Left lung (tissue), 10 donors: ENCODE data around the gene SPDYE2. TPM values are rescaled to one million over a fixed set of nuclear protein-coding genes. Genes with fewer than 3 reads are reported as not detected.
"Not testable (repeated sequence)": the region's sequence is repeated elsewhere in the genome, so short reads cannot be mapped to it uniquely, and the experiment has no call there.

Source experiments
- ATAC-seq: fragments of 200-7000 bp; cut with Tn5 transposase; one replicate; pipeline ENCODE4 v1.9.1; 2020; ENCODE audit warnings: moderate library complexity
- DNase-seq, 4 donors: peaks; one replicate each; pipeline ENCODE4 v3.0.0-alpha.2; 2013 to 2020
- H3K27ac ChIP-seq, 2 donors: fragments of 200-600 bp; sonication (generic) in 1 of 2; one replicate each; pipeline versions ENCODE4 v1.5.0 to v1.8.0; 2020 to 2021
- H3K27me3 ChIP-seq, 2 donors: fragments of 200-600 bp; sonication (generic) in 1 of 2; one replicate each; pipeline versions ENCODE4 v1.5.0 to v1.8.0; 2020 to 2021
- H3K36me3 ChIP-seq, 2 donors: fragments of 200-600 bp; sonication (generic) in 1 of 2; one replicate each; pipeline versions ENCODE4 v1.5.0 to v1.8.0; 2020 to 2021
- H3K4me1 ChIP-seq, 2 donors: fragments of 200-600 bp; one replicate each; pipeline ENCODE4 v1.8.0; 2021
- H3K4me3 ChIP-seq, 2 donors: fragments of 200-600 bp; sonication (generic) in 1 of 2; one replicate each; pipeline versions ENCODE4 v1.5.0 to v1.8.0; 2020 to 2021; ENCODE audit warnings: mild to moderate bottlenecking in 1 of 2
- H3K9me3 ChIP-seq, 2 donors: fragments of 200-600 bp; sonication (generic) in 1 of 2; one replicate each; pipeline versions ENCODE4 v1.5.0 to v1.8.0; 2020 to 2021
- intact Hi-C, 2 donors: fragments of 100-400 bp; cut with DNase I; formaldehyde crosslinking; loops; one replicate each; pipeline versions ENCODE4 v1.11.2 to v1.14.2; 2022
- polyA plus RNA-seq, 6 donors: library from polyadenylated mRNA; unstranded; fragments of 120-200 nt; gene quantifications; one replicate each; pipeline ENCODE4 v1.2.1, GENCODE V29; 2013; ENCODE audit not compliant: insufficient read length in 6 of 6
- total RNA-seq, 2 donors: library from RNA; stranded (reverse); fragmentation: NEBNext Ultra II Directional; extraction: Animal tissue kit (Norgen Biotek cat#: 25700); gene quantifications; one replicate each; pipeline ENCODE4 v1.2.1, GENCODE V29; 2021
- donor health status: DM: no; HTN: yes; CAD: no.
- donor health status: DM: no; HTN: no; CAD: no.

The SPDYE2 gene
- total and polyA plus RNA-seq, 8 donors: 6.2 to 15.0 (median 10.4) TPM; not detected in 2

DNA sequence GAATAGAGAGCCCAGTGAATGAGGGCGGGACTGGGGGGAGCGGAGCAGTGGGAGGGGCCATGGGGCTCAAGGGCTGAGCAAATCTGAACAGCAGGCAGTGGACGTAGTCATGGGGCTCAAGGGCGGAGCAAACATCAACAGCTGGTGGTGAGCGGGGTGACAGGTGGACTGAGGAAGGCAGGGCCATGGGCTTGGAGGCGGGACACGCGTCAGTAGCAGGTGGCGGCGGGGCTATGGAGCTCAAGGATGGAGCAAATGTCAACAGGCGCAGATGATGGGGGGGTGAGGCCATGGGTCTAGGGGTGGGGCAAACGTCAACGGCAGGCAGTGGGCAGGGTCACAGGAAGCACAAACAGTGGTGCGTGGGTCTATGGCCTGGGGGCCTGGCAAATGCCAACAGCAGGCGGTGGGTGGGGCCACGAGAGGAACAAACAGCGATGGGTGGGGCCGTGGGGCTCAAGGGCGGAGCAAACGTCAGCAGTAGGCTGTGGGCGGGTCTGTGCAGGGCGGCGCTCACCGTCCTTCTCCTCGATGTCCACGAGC lies 41.5 kb downstream of the SPDYE2 start:
- ATAC-seq: peak; percentile 86
- H3K9me3 ChIP-seq, H3K36me3 ChIP-seq, intact Hi-C loops, H3K27ac ChIP-seq, H3K4me1 ChIP-seq, H3K27me3 ChIP-seq, H3K4me3 ChIP-seq: not testable (repeated sequence)
- peak in 2 of 4 donors; percentile 85 to 86 for DNase-seq

DNA sequence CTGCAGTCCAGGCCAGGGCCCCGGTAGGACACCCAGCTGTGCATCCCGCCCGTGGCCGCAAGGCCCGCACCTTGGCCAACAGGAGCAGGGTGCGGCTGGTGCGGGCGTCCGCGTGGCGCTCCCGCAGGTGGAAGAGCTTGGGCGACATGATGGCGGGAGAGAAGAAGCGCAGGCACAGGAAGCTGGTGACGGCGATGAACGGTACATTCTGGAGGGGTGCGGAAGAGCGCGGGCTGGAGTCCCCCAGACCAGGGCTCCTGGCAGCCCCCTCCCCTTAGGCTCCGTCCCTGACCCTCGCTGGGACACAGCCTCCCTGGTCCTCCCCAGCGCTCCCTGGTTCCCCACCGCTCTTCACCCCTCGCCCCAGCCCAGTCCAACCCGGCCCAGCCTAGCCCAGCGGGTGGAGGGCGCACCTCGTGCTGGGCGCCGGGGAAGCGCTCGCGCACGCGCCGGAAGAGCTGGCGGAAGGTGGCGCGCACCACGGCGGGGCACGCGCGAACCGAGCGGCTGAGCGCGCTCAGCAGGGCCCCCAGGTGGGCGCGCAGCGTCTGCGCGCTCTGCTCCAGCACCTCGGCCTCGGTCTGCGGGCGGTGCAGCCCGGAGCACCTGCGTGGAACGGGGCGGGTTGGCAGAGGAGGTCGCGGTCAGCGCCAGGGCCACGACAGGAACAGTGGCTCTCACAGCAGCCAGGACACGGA lies 42.8 kb downstream of the SPDYE2 start:
- DNase-seq, H3K36me3 ChIP-seq, intact Hi-C loops, H3K4me3 ChIP-seq, H3K27ac ChIP-seq, H3K9me3 ChIP-seq, H3K4me1 ChIP-seq, H3K27me3 ChIP-seq: not testable (repeated sequence)
- peak; percentile 37 for ATAC-seq

DNA sequence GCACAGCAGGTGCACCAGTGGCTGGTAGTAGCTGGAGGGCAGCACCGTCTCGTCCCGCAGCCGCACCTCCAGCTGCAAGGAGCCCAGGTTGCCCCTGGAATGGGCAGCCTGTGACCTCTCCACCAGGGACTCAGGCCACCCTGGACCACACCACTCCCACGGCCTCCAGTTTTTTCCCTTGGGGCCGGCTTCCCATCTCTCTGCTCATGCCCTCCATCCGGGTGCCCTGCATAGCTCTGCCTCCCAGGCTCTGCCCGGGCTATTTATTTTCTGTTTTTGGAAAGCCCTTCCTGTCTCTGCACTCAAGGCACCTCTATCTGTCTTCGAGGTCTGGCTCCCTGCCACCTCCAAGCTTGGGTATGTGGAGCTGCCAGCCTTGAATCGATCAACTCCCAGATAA lies 45.0 kb downstream of the SPDYE2 start:
- H3K9me3 ChIP-seq, H3K4me3 ChIP-seq, H3K4me1 ChIP-seq, ATAC-seq, intact Hi-C loops, H3K27me3 ChIP-seq, H3K27ac ChIP-seq, H3K36me3 ChIP-seq: not testable (repeated sequence)
- DNase-seq: peak in 2 of 4 donors; percentile 20 to 36

DNA sequence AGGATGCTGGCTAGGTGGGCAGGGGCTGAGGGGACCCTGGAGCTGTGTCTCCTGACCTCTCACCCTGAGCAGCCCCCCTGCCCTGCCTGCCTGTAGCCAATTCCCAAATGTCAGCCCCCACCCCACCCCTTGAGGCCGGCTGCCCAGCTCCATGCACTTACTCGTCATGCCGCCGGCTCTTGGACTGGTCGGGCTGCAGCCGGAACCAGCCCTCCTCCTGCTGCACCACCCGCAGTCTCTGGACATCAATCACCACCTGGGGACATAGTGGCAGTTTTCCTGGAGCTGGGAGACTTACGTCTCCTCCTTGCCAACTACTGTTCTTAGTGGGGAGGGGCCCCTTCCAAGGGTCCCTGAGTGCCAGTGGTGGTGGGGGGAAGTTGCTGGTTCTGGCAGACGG lies 48.7 kb downstream of the SPDYE2 start:
- H3K27me3 ChIP-seq, H3K27ac ChIP-seq, H3K4me1 ChIP-seq, ATAC-seq, DNase-seq, H3K36me3 ChIP-seq, H3K4me3 ChIP-seq, H3K9me3 ChIP-seq, intact Hi-C loops: not testable (repeated sequence)

DNA sequence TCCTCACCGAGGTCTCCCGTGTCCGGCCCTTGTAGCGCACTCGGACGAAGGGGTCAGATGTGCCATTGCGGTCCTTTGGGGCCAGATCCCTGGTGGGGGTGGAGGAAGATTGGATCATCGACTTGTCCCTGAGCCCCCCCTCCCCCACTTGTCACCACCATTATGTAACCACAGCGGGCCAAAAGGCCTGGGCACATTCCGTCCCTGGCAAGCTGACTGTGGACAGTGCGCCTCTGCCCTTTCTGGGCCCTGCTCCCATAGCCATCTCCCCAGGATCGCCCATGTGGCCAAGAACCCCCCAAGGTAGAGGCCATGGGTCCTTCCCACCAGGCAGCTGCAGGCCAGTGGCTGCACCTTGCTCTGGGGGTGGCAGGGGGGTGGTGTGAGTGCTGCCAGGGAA lies 51.3 kb downstream of the SPDYE2 start:
- H3K36me3 ChIP-seq, ATAC-seq, intact Hi-C loops, H3K9me3 ChIP-seq, H3K4me3 ChIP-seq, H3K4me1 ChIP-seq, DNase-seq, H3K27me3 ChIP-seq, H3K27ac ChIP-seq: not testable (repeated sequence)

DNA sequence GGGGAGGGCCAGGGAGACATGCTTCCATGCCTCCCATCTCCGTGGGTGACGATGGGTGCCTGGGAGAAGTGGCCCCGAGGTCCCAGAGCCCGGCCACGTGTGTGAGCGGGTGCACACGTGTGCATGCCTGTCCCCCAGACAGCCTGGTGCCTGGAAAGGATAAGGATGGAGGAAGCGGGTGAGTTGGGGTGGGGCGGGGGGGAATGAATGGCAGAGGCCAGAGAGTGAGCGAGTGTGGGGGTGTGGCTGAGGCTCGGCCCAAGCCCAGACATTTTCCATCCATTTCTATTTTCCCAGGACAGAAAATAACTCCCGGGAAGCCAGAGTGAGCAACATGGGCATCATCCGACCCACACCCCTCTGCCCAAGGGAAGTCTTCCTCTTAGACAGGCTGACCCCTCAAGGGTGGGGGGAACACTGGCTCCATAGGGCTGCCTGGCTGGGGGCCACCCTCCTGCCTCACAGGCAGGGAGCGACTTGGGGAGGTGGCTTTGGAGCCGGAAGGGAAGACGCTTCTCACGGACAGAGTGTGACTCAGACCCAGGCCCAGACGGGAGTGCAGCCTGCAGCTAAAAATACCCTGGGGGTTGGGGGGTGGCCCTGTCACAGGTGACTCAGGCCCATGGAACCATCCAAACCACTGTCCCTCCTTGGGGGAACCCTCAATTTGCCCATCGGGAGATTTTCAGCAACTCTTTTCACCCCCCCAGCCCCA lies 53.6 kb downstream of the SPDYE2 start:
- H3K9me3 ChIP-seq, H3K4me3 ChIP-seq, H3K36me3 ChIP-seq, DNase-seq, H3K27me3 ChIP-seq, intact Hi-C loops, H3K27ac ChIP-seq, H3K4me1 ChIP-seq: not testable (repeated sequence)
- peak; percentile 30 for ATAC-seq

GRCh38 chr7:102606848-102607247 lies 55.8 kb downstream of the SPDYE2 start:
- DNase-seq, H3K9me3 ChIP-seq, ATAC-seq, H3K27me3 ChIP-seq, H3K4me1 ChIP-seq, H3K27ac ChIP-seq, H3K4me3 ChIP-seq, intact Hi-C loops, H3K36me3 ChIP-seq: not testable (repeated sequence)

DNA sequence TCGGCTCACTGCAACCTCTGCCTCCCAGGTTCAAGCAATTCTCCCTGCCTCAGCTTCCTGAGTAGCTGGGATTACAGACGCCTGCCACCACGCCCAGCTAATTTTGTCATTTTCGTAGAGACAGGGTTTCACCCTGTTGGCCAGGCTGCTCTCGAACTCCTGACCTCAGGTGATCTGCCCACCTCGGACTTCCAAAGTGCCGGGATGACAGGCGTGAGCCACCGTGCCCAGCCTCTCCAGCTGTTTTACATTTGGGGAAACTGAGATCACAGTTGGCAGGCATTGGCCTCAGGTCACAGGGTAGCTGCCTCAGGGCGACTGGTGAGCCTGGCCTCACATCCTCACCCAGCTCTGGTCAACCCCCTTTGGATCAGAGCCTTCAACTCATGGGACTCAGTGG lies 58.7 kb downstream of the SPDYE2 start:
- H3K27ac ChIP-seq, H3K9me3 ChIP-seq, ATAC-seq, DNase-seq, H3K4me3 ChIP-seq, intact Hi-C loops, H3K27me3 ChIP-seq, H3K4me1 ChIP-seq, H3K36me3 ChIP-seq: not testable (repeated sequence)

- H3K9me3 ChIP-seq, H3K27ac ChIP-seq, H3K4me1 ChIP-seq, H3K36me3 ChIP-seq, H3K4me3 ChIP-seq, ATAC-seq, intact Hi-C loops, H3K27me3 ChIP-seq: not testable (repeated sequence)
- peak in 2 of 4 donors; percentile 28 to 44 for DNase-seq
Measured at GRCh38 chr7:102610441-102610840, 59.4 kb downstream of the SPDYE2 start.

DNA sequence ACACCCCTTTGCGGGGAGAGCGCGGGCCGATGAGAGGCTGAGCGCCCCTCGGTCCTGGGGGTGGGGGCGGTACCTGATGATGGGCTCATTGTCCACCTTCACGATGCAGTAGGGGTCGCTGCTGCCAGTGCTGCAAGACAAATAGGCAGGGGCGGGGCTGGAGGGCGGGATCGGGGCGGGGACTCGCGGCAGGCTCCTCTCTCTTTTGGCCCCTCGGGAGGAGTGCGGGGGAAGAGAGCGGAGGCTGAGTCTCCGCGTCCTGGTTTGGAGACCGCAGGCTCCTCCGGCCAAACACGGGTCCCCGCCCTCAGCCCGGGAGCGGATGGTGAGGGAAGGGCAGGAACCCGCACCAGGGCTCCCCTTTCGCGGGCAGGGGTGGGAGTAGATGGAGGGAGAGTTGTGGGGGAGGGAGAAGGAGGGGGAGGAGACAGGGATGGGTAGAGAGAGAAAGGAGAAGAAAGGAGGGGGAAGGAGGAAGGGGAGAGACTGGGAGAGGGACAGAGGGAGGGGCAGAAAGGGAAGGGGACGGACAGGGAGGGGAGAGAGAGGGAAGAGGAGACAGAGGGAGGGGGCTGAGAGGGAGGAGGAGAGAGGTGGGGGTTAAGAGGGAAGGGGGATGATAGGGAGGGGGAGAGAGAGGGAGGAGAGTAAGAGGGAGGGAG lies 60.1 kb downstream of the SPDYE2 start:
- H3K4me3 ChIP-seq, H3K27me3 ChIP-seq, intact Hi-C loops, H3K27ac ChIP-seq, H3K9me3 ChIP-seq, H3K36me3 ChIP-seq, DNase-seq, H3K4me1 ChIP-seq: not testable (repeated sequence)
- peak; percentile 55 for ATAC-seq

DNA sequence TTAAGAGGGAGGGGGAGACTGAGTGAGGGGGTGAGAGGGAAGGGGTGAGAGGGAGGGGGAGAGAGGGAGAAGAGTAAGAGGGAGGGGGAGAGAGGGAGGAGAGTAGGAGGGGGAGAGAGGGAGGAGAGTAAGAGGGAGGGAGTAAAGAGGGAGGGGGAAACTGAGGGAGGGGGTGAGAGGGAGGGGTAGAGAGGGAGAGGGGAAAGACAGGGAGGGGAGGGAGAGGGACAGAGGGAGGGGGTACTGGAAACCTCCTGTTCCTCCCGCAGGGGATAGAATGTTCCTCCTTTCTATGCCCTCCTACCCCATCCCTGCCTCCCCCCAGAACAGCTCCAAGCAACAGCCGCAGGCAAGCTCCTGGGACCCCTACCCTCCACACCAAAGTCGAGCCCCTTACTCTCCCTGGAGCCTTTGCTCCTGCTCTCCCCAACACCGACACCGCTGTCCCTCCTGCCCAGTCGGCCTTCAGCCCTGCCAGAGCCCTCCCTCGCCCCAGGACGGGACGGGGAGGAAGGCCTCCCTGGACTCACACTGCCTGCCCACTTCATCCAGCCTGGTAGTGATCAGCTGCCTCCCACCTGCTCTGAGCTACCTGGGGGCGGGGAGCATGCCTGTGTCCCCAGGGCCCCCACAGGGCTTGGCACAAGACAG lies 60.8 kb downstream of the SPDYE2 start:
- H3K9me3 ChIP-seq, H3K27me3 ChIP-seq, H3K4me1 ChIP-seq, ATAC-seq, intact Hi-C loops, H3K36me3 ChIP-seq: not testable (repeated sequence)
- DNase-seq: peak in 3 of 4 donors; percentile 25 to 86 (median 36)
- H3K4me3 ChIP-seq: peak overlapping the region in 1 of 2 donors; percentile 23
- H3K27ac ChIP-seq: peak overlapping the region; percentile 44 to 75
